CD4-positive, alpha-beta T cell treated with Interferon alpha-2 for 1 hour (primary cell): ENCODE results near the gene ZNF292.
"Not testable (repeated sequence)": the region's sequence is repeated elsewhere in the genome, so short reads cannot be mapped to it uniquely, and the experiment has no call there.

Source experiments
- DNase-seq, 2 donors: peaks; one replicate each; pipeline ENCODE4 v3.0.0-alpha.2; 2020 to 2022

ZNF292 gene

GRCh38 chr6:87164506-87164905, 9.1 kb downstream of the ZNF292 start:
- no peak for DNase-seq

GRCh38 chr6:87165185-87165584, 9.8 kb downstream of the ZNF292 start:
- DNase-seq: no peak

GRCh38 chr6:87171938-87172633, 16.7 kb downstream of the ZNF292 start:
- DNase-seq: no peak

- peak in 1 of 2 donors; percentile 16 for DNase-seq
Observed at GRCh38 chr6:87174078-87174579, 18.8 kb downstream of the ZNF292 start.

GRCh38 chr6:87176493-87176892, 21.1 kb downstream of the ZNF292 start:
- no peak for DNase-seq

GRCh38 chr6:87180105-87180728, 24.9 kb downstream of the ZNF292 start:
- no peak for DNase-seq

- no peak for DNase-seq
Observed at GRCh38 chr6:87181903-87182302, 26.5 kb downstream of the ZNF292 start.

GRCh38 chr6:87182321-87182720, 27.0 kb downstream of the ZNF292 start:
- DNase-seq: no peak

GRCh38 chr6:87182940-87183339, 27.6 kb downstream of the ZNF292 start:
- DNase-seq: no peak

- no peak for DNase-seq
Observed at GRCh38 chr6:87183687-87184086, 28.3 kb downstream of the ZNF292 start.

- no peak for DNase-seq
Observed at GRCh38 chr6:87184762-87185250, 29.4 kb downstream of the ZNF292 start.

- no peak for DNase-seq
Observed at GRCh38 chr6:87196275-87196842, 41.0 kb downstream of the ZNF292 start.

- DNase-seq: no peak
Observed at GRCh38 chr6:87197547-87197946, 42.2 kb downstream of the ZNF292 start.

- not testable (repeated sequence) for DNase-seq
Observed at GRCh38 chr6:87198022-87198810, 42.9 kb downstream of the ZNF292 start.

- DNase-seq: no peak
Observed at GRCh38 chr6:87199787-87200186, 44.4 kb downstream of the ZNF292 start.

GRCh38 chr6:87200469-87201175, 45.3 kb downstream of the ZNF292 start:
- no peak for DNase-seq

- no peak for DNase-seq
Observed at GRCh38 chr6:87203448-87204023, 48.2 kb downstream of the ZNF292 start.

GRCh38 chr6:87209812-87210211, 54.4 kb downstream of the ZNF292 start:
- DNase-seq: no peak

GRCh38 chr6:87210979-87211378, 55.6 kb downstream of the ZNF292 start:
- no peak for DNase-seq

GRCh38 chr6:87212596-87212995, 57.2 kb downstream of the ZNF292 start:
- DNase-seq: no peak

GRCh38 chr6:87213364-87213763, 58.0 kb downstream of the ZNF292 start:
- no peak for DNase-seq

GRCh38 chr6:87214831-87215230, 59.5 kb downstream of the ZNF292 start:
- DNase-seq: no peak
